C4-2B (cell line): Measurements from ENCODE around the gene FGF22.

Experiments used
- H3K27ac ChIP-seq: fragments of 450-650 bp; 2 replicates; pipeline ENCODE4 v1.5.1; 2017
- ZFX ChIP-seq: fragments of 450-650 bp; IDR thresholded peaks from 2 replicates; pipeline ENCODE4 v1.6.1; 2017
- TF ChIP-seq, protein P1 (sequence below): fragments of 450-650 bp; conservative IDR thresholded peaks from 2 replicates; pipeline ENCODE4 v1.5.1; 2017; ENCODE audit warnings: mild to moderate bottlenecking

The FGF22 gene

DNA sequence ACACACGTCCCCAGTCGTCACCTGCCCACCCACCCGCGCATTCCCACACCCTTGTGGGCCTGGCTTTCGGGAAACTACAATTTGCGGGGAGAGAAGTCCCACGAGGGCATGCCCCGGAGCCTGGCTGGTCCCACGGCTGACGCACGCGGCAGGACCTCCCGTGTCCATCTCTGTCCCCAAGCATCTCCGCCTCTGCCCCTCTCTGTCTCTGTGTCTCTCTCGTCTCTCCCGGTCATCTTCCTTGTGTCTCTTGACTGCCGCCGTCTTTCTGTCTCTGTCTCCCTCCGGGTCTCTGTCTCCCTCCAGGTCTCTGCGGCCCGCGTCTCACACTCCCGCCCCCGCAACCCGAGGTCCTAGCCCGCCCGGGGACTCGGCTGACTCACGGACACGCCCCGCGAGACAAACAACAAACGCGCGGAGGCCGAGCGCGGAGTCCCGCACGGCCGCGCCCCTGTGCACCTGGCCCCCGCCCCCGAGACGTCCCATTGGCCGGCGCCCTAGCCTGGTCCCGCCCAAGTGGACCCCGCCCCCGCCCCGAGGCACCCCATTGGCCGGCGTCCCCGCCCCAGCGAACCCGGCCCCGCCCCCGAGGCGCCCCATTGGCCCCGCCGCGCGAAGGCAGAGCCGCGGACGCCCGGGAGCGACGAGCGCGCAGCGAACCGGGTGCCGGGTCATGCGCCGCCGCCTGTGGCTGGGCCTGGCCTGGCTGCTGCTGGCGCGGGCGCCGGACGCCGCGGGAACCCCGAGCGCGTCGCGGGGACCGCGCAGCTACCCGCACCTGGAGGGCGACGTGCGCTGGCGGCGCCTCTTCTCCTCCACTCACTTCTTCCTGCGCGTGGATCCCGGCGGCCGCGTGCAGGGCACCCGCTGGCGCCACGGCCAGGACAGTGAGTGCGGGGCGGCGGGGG, at the start of gene FGF22:
Gene FGF22 (plus strand): TSS at position 627 of the 908 bp plus-strand sequence. CDS start 47 bp downstream, at position 674.
- H3K27ac ChIP-seq = peak within 1 kb of the TSS; percentile 26
- TF ChIP-seq, protein P1, sequence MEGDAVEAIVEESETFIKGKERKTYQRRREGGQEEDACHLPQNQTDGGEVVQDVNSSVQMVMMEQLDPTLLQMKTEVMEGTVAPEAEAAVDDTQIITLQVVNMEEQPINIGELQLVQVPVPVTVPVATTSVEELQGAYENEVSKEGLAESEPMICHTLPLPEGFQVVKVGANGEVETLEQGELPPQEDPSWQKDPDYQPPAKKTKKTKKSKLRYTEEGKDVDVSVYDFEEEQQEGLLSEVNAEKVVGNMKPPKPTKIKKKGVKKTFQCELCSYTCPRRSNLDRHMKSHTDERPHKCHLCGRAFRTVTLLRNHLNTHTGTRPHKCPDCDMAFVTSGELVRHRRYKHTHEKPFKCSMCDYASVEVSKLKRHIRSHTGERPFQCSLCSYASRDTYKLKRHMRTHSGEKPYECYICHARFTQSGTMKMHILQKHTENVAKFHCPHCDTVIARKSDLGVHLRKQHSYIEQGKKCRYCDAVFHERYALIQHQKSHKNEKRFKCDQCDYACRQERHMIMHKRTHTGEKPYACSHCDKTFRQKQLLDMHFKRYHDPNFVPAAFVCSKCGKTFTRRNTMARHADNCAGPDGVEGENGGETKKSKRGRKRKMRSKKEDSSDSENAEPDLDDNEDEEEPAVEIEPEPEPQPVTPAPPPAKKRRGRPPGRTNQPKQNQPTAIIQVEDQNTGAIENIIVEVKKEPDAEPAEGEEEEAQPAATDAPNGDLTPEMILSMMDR = no peak
- TF ChIP-seq ZFX = no peak

DNA sequence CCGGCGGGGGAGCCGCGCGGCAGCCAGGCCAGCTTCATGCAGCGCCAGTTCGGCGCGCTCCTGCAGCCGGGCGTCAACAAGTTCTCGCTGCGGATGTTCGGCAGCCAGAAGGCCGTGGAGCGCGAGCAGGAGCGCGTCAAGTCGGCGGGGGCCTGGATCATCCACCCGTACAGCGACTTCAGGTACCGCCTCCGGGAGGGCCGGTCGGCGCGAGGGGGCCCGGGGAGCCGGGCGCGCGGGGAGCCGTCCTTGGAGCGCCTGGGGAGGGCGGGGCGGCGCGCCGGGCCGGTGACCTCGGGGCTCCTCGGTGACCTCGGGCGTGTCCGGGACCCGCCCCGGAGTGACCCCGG, 49.3 kb upstream of the FGF22 start:
- H3K27ac ChIP-seq = no peak overlapping the region

DNA sequence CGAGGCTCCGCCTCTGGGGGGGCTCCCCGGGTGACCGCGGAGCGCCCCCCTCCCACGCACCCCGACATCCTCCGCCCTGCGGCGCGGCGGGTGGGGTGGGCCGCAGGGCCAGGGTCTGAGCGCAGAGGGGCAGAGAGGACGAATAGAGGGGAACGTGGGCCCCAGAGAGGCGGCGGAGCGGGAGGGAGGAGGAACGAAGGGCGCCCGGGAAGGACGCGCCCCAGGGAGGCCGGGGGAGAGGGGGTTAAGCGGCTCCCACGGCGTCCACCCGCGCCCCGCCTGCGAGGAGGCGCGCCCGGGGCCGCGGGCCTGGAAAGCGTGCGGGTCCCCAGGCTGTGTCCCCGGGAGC, 49.0 kb upstream of the FGF22 start:
- TF ChIP-seq, protein P1 = no peak
- no peak for TF ChIP-seq ZFX
- no peak overlapping the region for H3K27ac ChIP-seq

More for the DNA sequence above, 49.3 kb upstream of the FGF22 start:
- TF ChIP-seq, protein P1 = no peak
- no peak for TF ChIP-seq ZFX

DNA sequence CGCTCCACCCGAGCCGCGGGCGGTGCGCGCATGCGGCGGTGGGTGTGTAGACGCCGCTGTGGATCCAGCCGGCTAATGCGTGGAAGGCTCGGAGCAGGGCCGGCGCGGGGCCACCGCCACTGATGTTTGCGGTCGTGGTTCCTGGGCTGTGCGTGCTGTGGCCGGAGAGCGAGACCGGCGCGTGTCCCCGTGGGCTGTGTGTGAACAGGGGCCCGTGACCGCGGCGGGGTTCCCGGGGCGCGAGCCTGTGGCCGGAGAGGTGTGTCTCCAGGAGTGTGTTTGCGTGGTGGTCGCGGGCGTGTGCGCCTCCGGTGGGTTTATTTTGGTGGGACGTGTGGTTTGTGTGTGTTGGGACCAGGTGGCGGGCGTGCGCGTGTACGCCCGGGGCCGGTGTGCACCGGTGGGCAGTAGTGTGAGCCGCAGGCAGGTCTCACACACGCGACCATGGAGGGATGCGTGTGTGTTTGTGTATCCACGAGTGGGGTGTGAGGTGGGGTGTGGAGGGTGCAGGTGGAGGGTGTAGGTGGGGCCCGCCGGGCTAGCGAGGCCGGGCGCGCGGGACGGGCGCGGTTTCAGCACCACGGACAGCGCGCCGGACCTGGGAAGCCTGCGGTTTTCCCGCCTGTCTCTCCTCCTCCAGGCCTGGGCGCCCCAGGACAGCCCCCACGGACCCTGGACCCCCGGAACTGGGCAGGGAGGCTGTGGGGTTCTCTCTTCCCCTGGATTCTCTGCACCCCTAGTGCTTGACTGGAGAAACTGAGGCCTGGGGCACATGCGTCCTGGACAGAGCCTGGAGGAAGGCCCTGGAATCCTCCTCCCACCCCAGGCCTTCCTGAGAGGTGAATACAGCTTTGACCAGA, 48.4 kb upstream of the FGF22 start:
- H3K27ac ChIP-seq = no peak overlapping the region
- no peak for TF ChIP-seq ZFX
- TF ChIP-seq, protein P1 = no peak

DNA sequence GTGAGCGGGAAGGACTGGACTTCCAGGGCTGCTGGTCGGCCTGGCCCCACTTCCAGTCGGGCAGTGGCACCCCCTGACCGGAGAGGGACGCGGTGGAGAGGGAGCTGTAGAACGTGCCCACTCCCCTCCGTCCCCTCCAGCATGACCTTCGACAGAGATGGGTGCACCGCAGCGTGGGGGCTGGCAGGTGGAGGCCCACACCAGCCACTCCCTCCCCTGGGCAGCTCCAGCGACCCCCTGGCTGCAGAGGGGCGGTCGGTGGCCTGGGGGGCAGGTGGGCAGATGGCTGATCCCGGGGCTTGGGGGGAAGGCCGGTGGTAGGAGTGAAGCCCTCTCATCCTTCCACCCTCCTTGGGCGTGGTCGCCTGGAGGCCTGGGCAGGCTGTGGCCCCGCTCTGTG, 47.6 kb upstream of the FGF22 start:
- no peak for TF ChIP-seq ZFX
- TF ChIP-seq, protein P1 = no peak
- H3K27ac ChIP-seq = no peak overlapping the region

DNA sequence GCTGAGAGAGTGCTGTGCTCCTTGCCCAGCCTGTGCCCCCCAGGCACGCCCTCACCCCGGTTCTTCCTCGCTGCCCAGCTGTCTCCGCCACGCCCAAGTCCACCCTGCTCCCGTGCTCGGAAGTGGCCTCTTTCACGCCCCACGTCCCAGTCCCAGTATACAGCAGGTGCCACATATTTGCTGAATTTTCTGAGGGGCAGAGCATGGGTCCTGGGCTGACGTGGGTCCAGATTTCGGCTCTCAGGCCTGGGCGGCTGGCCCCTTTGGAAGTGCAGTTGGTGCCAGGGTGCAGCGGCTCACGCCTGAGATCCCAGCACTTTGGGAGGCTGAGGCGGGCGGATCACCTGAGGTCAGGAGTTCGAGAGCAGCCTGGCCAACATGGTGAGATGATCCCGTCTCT, 46.6 kb upstream of the FGF22 start:
- no peak for TF ChIP-seq ZFX
- TF ChIP-seq, protein P1 = no peak
- H3K27ac ChIP-seq = no peak overlapping the region

DNA sequence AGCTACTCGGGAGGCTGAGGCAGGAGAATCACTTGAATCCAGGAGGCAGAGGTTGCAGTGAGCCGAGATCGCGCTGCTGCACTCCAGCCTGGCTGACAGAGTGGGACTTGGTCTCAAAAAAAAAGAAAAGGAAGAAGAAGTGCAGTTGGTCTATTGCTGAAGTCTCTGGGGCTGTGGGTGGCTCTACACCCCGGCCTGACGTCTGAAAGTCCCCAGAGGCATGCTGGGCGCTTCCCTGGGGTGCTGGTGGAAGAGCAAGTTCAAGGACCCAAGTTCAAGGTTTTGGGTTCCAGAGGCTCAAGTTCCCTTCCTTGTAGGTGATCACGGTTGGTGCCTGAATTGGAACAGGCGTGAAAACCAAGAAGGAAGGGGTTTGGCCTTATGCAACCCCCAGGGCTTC, 46.2 kb upstream of the FGF22 start:
- no peak overlapping the region for H3K27ac ChIP-seq
- TF ChIP-seq ZFX = no peak
- TF ChIP-seq, protein P1 = no peak
